Neural cell (in vitro differentiated cells): Measurements from ENCODE around the gene RAPGEF4.

Experiments
- EZH2 ChIP-seq: fragments of 200-600, 300-800 bp; shearing (Covaris generic), sonication (generic); IDR thresholded peaks from 2 replicates; pipeline ENCODE4 v1.6.1; 2014; ENCODE audit warnings: antibody characterized with exemption, low read length, borderline replicate concordance, mild to moderate bottlenecking; ENCODE audit not compliant: insufficient read depth, poor library complexity, severe bottlenecking
- TF ChIP-seq, protein P1 (sequence below): IDR thresholded peaks from 2 replicates; pipeline ENCODE4 v1.6.1; 2012; ENCODE audit warnings: borderline replicate concordance
- TF ChIP-seq, protein P2 (sequence below): fragments of 450-650 bp; IDR thresholded peaks from 2 replicates; pipeline ENCODE4 v1.5.1; 2014; ENCODE audit warnings: antibody characterized with exemption, mild to moderate bottlenecking, moderate library complexity; ENCODE audit not compliant: poor library complexity, severe bottlenecking

DNA sequence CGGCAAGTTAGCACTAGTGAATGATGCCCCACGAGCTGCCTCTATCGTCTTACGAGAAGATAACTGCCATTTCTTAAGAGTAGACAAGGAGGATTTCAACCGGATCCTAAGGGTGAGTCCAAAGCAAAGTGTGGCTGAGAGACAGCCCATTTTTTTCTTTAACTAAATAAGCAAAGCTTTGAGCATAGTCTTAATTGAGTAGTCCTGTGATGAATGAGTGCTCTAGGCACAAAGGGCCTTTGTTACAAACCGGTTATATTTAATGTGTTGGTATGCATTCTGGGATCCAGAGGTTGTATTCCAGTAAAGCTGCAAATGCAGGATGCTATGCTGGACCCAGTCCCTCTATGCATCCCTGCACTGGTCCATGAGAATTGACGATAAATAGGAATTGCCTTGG, 253.1 kb downstream of the RAPGEF4 start:
- TF ChIP-seq, protein P1, sequence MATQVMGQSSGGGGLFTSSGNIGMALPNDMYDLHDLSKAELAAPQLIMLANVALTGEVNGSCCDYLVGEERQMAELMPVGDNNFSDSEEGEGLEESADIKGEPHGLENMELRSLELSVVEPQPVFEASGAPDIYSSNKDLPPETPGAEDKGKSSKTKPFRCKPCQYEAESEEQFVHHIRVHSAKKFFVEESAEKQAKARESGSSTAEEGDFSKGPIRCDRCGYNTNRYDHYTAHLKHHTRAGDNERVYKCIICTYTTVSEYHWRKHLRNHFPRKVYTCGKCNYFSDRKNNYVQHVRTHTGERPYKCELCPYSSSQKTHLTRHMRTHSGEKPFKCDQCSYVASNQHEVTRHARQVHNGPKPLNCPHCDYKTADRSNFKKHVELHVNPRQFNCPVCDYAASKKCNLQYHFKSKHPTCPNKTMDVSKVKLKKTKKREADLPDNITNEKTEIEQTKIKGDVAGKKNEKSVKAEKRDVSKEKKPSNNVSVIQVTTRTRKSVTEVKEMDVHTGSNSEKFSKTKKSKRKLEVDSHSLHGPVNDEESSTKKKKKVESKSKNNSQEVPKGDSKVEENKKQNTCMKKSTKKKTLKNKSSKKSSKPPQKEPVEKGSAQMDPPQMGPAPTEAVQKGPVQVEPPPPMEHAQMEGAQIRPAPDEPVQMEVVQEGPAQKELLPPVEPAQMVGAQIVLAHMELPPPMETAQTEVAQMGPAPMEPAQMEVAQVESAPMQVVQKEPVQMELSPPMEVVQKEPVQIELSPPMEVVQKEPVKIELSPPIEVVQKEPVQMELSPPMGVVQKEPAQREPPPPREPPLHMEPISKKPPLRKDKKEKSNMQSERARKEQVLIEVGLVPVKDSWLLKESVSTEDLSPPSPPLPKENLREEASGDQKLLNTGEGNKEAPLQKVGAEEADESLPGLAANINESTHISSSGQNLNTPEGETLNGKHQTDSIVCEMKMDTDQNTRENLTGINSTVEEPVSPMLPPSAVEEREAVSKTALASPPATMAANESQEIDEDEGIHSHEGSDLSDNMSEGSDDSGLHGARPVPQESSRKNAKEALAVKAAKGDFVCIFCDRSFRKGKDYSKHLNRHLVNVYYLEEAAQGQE, result no peak
- TF ChIP-seq, protein P2, sequence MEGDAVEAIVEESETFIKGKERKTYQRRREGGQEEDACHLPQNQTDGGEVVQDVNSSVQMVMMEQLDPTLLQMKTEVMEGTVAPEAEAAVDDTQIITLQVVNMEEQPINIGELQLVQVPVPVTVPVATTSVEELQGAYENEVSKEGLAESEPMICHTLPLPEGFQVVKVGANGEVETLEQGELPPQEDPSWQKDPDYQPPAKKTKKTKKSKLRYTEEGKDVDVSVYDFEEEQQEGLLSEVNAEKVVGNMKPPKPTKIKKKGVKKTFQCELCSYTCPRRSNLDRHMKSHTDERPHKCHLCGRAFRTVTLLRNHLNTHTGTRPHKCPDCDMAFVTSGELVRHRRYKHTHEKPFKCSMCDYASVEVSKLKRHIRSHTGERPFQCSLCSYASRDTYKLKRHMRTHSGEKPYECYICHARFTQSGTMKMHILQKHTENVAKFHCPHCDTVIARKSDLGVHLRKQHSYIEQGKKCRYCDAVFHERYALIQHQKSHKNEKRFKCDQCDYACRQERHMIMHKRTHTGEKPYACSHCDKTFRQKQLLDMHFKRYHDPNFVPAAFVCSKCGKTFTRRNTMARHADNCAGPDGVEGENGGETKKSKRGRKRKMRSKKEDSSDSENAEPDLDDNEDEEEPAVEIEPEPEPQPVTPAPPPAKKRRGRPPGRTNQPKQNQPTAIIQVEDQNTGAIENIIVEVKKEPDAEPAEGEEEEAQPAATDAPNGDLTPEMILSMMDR, result no peak
- no peak for TF ChIP-seq EZH2
